H9 (cell line): Measurements from ENCODE around the gene FKTN. TPM values are rescaled to one million over a fixed set of nuclear protein-coding genes. Genes with fewer than 3 reads are reported as not detected.

Source experiments
- DNase-seq: peaks from one replicate; pipeline ENCODE4 v3.0.0-alpha.2; 2017
- H2AFZ ChIP-seq: one replicate; pipeline ENCODE4 v1.6.1; 2013; ENCODE audit warnings: mild to moderate bottlenecking, low read length, control low read depth, moderate library complexity
- H2AK5ac ChIP-seq: 2 replicates; pipeline ENCODE4 v1.6.1; 2013; ENCODE audit warnings: low read length, control low read depth, mixed read lengths; ENCODE audit not compliant: insufficient read length
- H2BK120ac ChIP-seq: one replicate; pipeline ENCODE4 v1.6.1; 2013; ENCODE audit warnings: low read depth, mild to moderate bottlenecking, low read length, control low read depth, inconsistent platforms; ENCODE audit not compliant: poor library complexity, severe bottlenecking
- H2BK12ac ChIP-seq: 2 replicates; pipeline ENCODE4 v1.6.1; 2013; ENCODE audit warnings: low read length, control low read depth, mixed read lengths, low read depth; ENCODE audit not compliant: insufficient read length
- H2BK15ac ChIP-seq: 2 replicates; pipeline ENCODE4 v1.6.1; 2013; ENCODE audit warnings: low read depth, low read length, control low read depth
- H2BK20ac ChIP-seq: one replicate; pipeline ENCODE4 v1.6.1; 2013; ENCODE audit warnings: low read depth, mild to moderate bottlenecking, low read length, control low read depth, inconsistent platforms; ENCODE audit not compliant: poor library complexity, severe bottlenecking
- H2BK5ac ChIP-seq: 2 replicates; pipeline ENCODE4 v1.6.1; 2013; ENCODE audit warnings: low read length, control low read depth, mixed read lengths; ENCODE audit not compliant: insufficient read length
- H3K14ac ChIP-seq: 2 replicates; pipeline ENCODE4 v1.6.1; 2013; ENCODE audit warnings: low read length, control low read depth; ENCODE audit not compliant: insufficient read depth
- H3K18ac ChIP-seq: 2 replicates; pipeline ENCODE4 v1.6.1; 2013; ENCODE audit warnings: low read depth, mild to moderate bottlenecking, mixed read lengths, low read length, control low read depth; ENCODE audit not compliant: insufficient read length
- H3K23ac ChIP-seq: 2 replicates; pipeline ENCODE4 v1.6.1; 2013; ENCODE audit warnings: low read length, control low read depth, mixed read lengths, low read depth; ENCODE audit not compliant: insufficient read length
- H3K23me2 ChIP-seq: 2 replicates; pipeline ENCODE4 v1.6.1; 2013; ENCODE audit warnings: low read depth, mild to moderate bottlenecking, mixed read lengths, low read length, control low read depth; ENCODE audit not compliant: insufficient read length, poor library complexity, severe bottlenecking
- H3K27ac ChIP-seq: 2 replicates; pipeline ENCODE4 v1.5.1; 2013; ENCODE audit warnings: low read length, control low read depth, mixed read lengths, low read depth; ENCODE audit not compliant: insufficient read length
- H3K27me3 ChIP-seq: 2 replicates; pipeline ENCODE4 v1.6.1; 2013; ENCODE audit warnings: low read length, control low read depth, inconsistent platforms; ENCODE audit not compliant: insufficient read depth
- H3K4ac ChIP-seq: 2 replicates; pipeline ENCODE4 v1.6.1; 2013; ENCODE audit warnings: low read depth, mild to moderate bottlenecking, control low read depth, inconsistent platforms, low read length, moderate library complexity
- H3K4me1 ChIP-seq: 2 replicates; pipeline ENCODE4 v1.6.1; 2013; ENCODE audit warnings: low read length, control low read depth, inconsistent platforms; ENCODE audit not compliant: insufficient read depth
- H3K4me2 ChIP-seq: 2 replicates; pipeline ENCODE4 v1.6.1; 2013; ENCODE audit warnings: low read length, control low read depth, mixed read lengths; ENCODE audit not compliant: insufficient read length, insufficient read depth
- H3K56ac ChIP-seq: 2 replicates; pipeline ENCODE4 v1.6.1; 2013; ENCODE audit warnings: low read depth, mild to moderate bottlenecking, mixed read lengths, low read length, control low read depth; ENCODE audit not compliant: insufficient read length
- H3K79me1 ChIP-seq: 2 replicates; pipeline ENCODE4 v1.6.1; 2013; ENCODE audit warnings: low read depth, mild to moderate bottlenecking, moderate library complexity, low read length, control low read depth, inconsistent platforms; ENCODE audit not compliant: insufficient read depth, poor library complexity, severe bottlenecking
- H3K79me2 ChIP-seq: 2 replicates; pipeline ENCODE4 v1.6.1; 2013; ENCODE audit warnings: low read length, control low read depth, inconsistent platforms; ENCODE audit not compliant: insufficient read depth
- H3K9ac ChIP-seq: 2 replicates; pipeline ENCODE4 v1.6.1; 2013; ENCODE audit warnings: low read length, control low read depth, mixed read lengths; ENCODE audit not compliant: insufficient read length; ENCODE audit errors: extremely low read depth
- H3K9me3 ChIP-seq: one replicate; pipeline ENCODE4 v1.6.1; 2013; ENCODE audit warnings: low read depth, low read length, inconsistent platforms; ENCODE audit not compliant: control insufficient read depth
- H3T11ph ChIP-seq: one replicate; pipeline ENCODE4 v1.6.1; 2013; ENCODE audit warnings: mild to moderate bottlenecking, low read length, control low read depth, inconsistent platforms
- H4K20me1 ChIP-seq: one replicate; pipeline ENCODE4 v1.6.1; 2013; ENCODE audit not compliant: control insufficient read depth, insufficient read length, insufficient read depth
- H4K5ac ChIP-seq: 2 replicates; pipeline ENCODE4 v1.6.1; 2013; ENCODE audit warnings: low read depth, mild to moderate bottlenecking, mixed read lengths, low read length, control low read depth; ENCODE audit not compliant: insufficient read length
- H4K8ac ChIP-seq: replicated peaks from 2 replicates; pipeline ENCODE4 v1.6.1; 2013; ENCODE audit warnings: low read length, control low read depth, mixed read lengths, low read depth; ENCODE audit not compliant: insufficient read length
- H4K91ac ChIP-seq: 2 replicates; pipeline ENCODE4 v1.6.1; 2013; ENCODE audit warnings: low read depth, mild to moderate bottlenecking, moderate library complexity, mixed read lengths, low read length, control low read depth; ENCODE audit not compliant: insufficient read length
- H3K27ac Mint-ChIP-seq, 3 experiments: 2 replicates in 2 of 3; 3 replicates in 1 of 3; pipeline ENCODE4 v1.8.0; 2020 to 2021; ENCODE audit warnings: mixed read lengths in 3 of 3, mild to moderate bottlenecking in 1 of 3, moderate library complexity in 1 of 3
- H3K27me3 Mint-ChIP-seq: 2 replicates; pipeline ENCODE4 v1.8.0; 2021; ENCODE audit warnings: low read depth, mild to moderate bottlenecking, moderate library complexity, mixed read lengths
- H3K36me3 Mint-ChIP-seq, 3 experiments: 2 replicates in 2 of 3; 3 replicates in 1 of 3; pipeline ENCODE4 v1.8.0; 2020 to 2021; ENCODE audit warnings: low read depth in 3 of 3, mixed read lengths in 3 of 3; ENCODE audit not compliant: insufficient read depth in 1 of 3
- H3K4me1 Mint-ChIP-seq, 2 experiments: 2 replicates each; pipeline ENCODE4 v1.8.0; 2020; ENCODE audit warnings: mixed read lengths in 2 of 2
- H3K4me3 Mint-ChIP-seq, 2 experiments: 2 replicates in 1 of 2; 3 replicates in 1 of 2; pipeline ENCODE4 v1.8.0; 2020 to 2021; ENCODE audit warnings: mild to moderate bottlenecking in 2 of 2, mixed read lengths in 2 of 2, moderate library complexity in 1 of 2
- H3K9me3 Mint-ChIP-seq, 2 experiments: 2 replicates in 1 of 2; 3 replicates in 1 of 2; pipeline ENCODE4 v1.8.0; 2020; ENCODE audit warnings: mild to moderate bottlenecking in 2 of 2, mixed read lengths in 2 of 2, moderate library complexity in 1 of 2
- WGBS: extraction: QIAGEN DNeasy Blood & Tissue Kit; methylation state at CpG from one replicate; pipeline ENCODE4 v1.1.7; 2013; ENCODE audit warnings: missing lambda C conversion rate, low lambda C conversion rate, mixed read lengths; ENCODE audit not compliant: insufficient read length; ENCODE audit errors: extremely low coverage; 5-methylcytosine and 5-hydroxymethylcytosine counted together
- total RNA-seq: library from RNA; stranded (reverse); gene quantifications from 2 replicates; pipeline ENCODE4 v1.2.1, GENCODE V29; 2021
- TF ChIP-seq, protein P1 (sequence below): fragments of 200-600 bp; sonication (generic); conservative IDR thresholded peaks from 3 replicates; pipeline ENCODE4 v1.8.0; 2021; ENCODE audit warnings: antibody characterized with exemption, mild to moderate bottlenecking

The FKTN gene
- total RNA-seq, 1 experiment from 2014 or later = 14.3 TPM

DNA sequence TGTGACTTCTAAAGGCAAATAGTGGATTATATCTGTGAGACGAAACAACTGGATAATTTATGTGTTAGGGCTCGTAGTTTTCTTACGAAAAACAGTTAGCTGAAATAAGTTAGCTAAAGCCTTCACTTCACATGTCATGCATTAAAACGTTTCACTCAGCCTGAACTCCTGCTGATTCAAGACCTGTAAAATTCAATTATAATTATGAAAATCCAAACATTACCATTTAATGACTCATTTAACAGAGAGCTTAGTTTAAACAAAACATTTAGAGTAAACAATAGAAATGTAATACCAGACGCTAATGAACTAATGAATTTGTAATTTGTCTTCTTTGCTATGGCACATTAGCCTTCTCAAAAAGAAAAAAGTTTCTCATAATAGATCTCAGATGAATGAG, 106.0 kb downstream of the FKTN start:
- Histone ChIP-seq H3K4me2 (no peak overlapping the region), H3K56ac (no peak overlapping the region)

More for the DNA sequence above, 106.0 kb downstream of the FKTN start:
- no peaks in the 10 kb centered on the region for H3K36me3 Mint-ChIP-seq
- no peak overlapping the region for H4K8ac ChIP-seq
- no peak overlapping the region for H4K91ac ChIP-seq
- no peak overlapping the region for H2AK5ac ChIP-seq
- no peaks in the 10 kb centered on the region for H3K9me3 Mint-ChIP-seq
- H2BK20ac ChIP-seq = no peak overlapping the region
- H3K9ac ChIP-seq = no peak overlapping the region
- H3K27ac ChIP-seq = no peak overlapping the region
- WGBS = no CpG with 5 or more reads among the region's 5 CpGs
- no peak overlapping the region for H2BK120ac ChIP-seq
- no peak overlapping the region for H3K18ac ChIP-seq
- no peak overlapping the region for H3K14ac ChIP-seq
- H3K4me3 Mint-ChIP-seq = no peak overlapping the region
- H2BK15ac ChIP-seq = no peak overlapping the region
- H3K4me1 ChIP-seq = no peaks in the 10 kb centered on the region; the same call in 1 of the 2 replicates
- H2BK5ac ChIP-seq = no peak overlapping the region
- no peak overlapping the region for H3T11ph ChIP-seq
- no peak overlapping the region for H2AFZ ChIP-seq
- H3K79me2 ChIP-seq = no peaks in the 10 kb centered on the region
- no peaks in the 10 kb centered on the region for H3K23me2 ChIP-seq
- TF ChIP-seq, protein P1, sequence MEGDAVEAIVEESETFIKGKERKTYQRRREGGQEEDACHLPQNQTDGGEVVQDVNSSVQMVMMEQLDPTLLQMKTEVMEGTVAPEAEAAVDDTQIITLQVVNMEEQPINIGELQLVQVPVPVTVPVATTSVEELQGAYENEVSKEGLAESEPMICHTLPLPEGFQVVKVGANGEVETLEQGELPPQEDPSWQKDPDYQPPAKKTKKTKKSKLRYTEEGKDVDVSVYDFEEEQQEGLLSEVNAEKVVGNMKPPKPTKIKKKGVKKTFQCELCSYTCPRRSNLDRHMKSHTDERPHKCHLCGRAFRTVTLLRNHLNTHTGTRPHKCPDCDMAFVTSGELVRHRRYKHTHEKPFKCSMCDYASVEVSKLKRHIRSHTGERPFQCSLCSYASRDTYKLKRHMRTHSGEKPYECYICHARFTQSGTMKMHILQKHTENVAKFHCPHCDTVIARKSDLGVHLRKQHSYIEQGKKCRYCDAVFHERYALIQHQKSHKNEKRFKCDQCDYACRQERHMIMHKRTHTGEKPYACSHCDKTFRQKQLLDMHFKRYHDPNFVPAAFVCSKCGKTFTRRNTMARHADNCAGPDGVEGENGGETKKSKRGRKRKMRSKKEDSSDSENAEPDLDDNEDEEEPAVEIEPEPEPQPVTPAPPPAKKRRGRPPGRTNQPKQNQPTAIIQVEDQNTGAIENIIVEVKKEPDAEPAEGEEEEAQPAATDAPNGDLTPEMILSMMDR = no peak
- H3K4me1 Mint-ChIP-seq = peaks cover 8 to 12% of the 10 kb centered on the region in 2 experiments; a peak in 3 of 4 replicates
- H3K4ac ChIP-seq = no peak overlapping the region
- H2BK12ac ChIP-seq = no peak overlapping the region
- H3K9me3 ChIP-seq = no peaks in the 10 kb centered on the region
- H4K5ac ChIP-seq = no peak overlapping the region
- no peak overlapping the region for H3K27ac Mint-ChIP-seq
- peaks cover 25% of the 10 kb centered on the region for H3K27me3 Mint-ChIP-seq
- no peak for DNase-seq
- no peak overlapping the region for H3K23ac ChIP-seq
- H4K20me1 ChIP-seq = no peaks in the 10 kb centered on the region
- no peaks in the 10 kb centered on the region for H3K79me1 ChIP-seq
- no peaks in the 10 kb centered on the region for H3K27me3 ChIP-seq
